IPS-11a (cell line): Measurements from ENCODE around the gene PAGR1.

Experiments
- H3K4me3 ChIP-seq: one replicate; pipeline ENCODE4 v1.5.1; 2013; ENCODE audit warnings: low read depth, low read length, control low read depth

Gene PAGR1

DNA sequence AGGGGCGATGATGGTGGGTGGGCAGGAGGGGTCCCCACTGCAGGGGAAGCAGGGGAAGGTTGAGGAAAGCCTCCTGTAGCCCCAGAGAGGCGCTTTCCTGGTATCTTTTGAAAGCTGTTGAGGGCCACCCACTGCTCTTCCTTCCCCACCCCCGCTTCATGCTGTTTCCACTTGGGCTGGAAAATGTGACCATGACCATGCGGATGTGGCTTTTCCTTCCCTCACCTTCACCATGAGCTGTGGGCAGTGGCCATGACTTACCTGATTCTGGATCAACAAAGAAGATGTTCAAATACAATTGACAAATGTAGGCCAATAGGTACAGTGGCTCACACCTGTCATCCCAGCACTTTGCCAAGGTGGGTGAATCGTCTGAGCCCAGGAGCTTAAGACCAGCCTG, 18.1 kb downstream of the PAGR1 start:
- no peak overlapping the region for H3K4me3 ChIP-seq

DNA sequence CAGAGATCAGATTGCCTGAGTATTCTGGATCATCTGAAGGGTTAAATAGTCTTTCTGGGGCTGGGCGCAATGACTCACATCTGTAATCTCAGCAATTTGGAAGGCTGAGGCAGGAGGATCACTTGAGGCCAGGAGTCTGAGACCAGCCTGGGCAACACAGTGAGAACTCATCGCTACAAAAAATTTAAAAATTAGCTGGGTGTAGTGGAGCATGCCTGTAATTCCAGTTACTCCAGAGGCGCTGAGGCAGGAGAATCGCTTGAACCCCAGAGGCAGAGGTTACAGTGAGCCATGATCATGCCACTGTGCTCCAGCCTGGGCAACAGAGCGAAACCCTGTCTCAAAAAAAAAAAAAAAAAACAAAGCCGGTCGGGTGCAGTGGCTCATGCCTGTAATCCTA, 20.0 kb downstream of the PAGR1 start:
- H3K4me3 ChIP-seq: no peak overlapping the region

DNA sequence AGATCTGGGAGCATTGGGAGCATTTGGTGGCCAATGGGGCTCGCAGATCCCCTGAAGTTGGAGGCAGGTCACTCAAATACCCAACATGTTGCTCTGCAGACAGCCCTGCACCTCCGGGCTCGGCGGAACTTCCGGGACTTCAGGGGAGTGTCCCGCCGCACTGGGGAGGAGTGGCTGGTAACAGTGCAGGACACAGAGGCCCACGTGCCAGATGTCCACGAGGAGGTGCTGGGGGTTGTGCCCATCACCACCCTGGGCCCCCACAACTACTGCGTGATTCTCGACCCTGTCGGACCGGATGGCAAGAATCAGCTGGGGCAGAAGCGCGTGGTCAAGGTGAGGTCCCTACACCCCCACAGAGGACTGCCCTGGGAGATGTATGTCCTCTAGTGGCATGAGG, 20.7 kb downstream of the PAGR1 start:
- H3K4me3 ChIP-seq: no peak overlapping the region

DNA sequence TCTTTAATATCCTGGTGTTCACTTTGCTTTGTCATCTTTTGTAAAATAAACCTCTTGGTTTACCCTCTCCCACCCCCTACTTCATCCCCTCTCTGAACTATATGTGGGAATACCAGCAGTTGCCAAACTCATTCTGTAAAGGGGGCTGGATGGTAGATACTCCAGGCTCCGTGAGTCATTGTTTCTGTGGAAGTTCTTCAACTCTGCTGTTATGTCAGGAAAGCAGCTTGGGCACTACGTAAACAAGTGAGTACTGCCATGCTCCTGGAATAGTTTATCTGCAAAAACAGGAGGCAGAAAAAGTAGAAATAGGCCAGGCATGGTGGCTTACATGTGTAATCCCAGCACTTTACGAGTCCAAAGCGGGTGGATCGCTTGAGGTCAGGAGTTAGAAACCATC, 21.9 kb downstream of the PAGR1 start:
- H3K4me3 ChIP-seq: no peak overlapping the region

DNA sequence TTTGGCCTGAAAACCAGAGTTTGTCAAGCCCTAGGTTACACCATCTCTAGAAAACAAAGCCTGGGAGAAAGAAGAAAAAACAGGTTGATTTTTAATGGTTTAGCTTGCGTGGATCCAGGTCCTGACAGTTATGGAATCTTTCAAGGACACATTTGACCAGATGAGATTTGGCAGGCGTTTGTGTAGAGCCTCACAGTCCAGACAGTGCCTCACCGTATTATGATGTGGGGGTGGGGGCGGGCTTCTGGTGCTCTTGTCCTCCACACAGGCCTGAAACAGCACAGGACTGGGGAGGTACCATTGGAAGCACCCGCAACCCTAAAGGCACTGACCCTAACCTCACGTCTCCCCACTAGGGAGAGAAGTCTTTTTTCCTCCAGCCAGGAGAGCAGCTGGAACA, 23.9 kb downstream of the PAGR1 start:
- no peak overlapping the region for H3K4me3 ChIP-seq

DNA sequence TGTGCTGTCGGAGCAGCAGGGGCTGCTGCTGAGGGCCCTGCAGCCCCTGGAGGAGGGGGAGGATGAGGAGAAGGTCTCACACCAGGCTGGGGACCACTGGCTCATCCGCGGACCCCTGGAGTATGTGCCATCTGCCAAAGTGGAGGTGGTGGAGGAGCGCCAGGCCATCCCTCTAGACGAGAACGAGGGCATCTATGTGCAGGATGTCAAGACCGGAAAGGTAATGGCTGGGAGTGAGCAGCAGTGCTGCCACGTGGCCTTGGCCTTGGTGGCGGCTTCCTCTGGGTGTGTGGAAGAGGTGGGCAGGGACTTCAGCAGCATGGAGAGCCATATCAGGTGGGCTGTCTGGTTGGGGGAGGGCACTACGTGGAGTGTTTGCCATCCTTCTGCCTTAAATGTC, 24.3 kb downstream of the PAGR1 start:
- no peak overlapping the region for H3K4me3 ChIP-seq

DNA sequence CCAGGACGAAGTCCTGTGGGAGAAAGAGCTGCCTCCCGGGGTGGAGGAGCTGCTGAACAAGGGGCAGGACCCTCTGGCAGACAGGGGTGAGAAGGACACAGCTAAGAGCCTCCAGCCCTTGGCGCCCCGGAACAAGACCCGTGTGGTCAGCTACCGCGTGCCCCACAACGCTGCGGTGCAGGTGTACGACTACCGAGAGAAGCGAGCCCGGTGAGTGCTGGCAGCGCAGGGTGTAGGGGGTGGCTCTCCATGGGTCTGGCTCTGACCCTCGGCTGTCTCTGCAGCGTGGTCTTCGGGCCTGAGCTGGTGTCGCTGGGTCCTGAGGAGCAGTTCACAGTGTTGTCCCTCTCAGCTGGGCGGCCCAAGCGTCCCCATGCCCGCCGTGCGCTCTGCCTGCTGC, 25.7 kb downstream of the PAGR1 start:
- no peak overlapping the region for H3K4me3 ChIP-seq

DNA sequence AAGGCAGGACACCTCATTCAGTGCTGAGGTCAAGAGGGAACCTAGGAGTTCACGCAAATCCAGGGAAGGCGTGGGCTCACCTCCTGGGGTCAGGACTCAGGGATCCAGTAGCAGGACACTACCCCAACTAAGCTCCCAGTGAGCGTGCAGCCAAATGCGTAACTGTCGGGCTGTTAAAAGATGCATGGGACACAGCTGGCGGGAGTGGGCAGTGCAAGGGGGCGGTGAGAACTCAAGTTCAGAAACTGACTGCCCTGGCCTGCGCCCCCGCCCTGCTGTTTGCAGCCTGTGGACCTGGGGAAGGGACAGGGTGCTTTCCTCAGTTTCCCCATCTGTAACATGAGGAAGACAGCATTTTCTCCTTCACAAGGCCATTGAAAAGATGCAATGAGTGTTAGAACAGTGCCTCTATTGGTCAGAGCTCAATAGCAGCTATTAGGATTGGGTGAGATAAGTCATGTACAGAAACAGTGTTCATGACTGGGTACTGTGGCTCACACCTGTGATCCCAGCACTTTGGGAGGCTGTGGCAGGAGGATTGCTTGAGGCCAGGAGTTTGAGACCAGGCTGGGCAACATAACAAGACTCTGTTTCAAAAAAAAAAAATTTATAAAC, 26.9 kb downstream of the PAGR1 start:
- no peak overlapping the region for H3K4me3 ChIP-seq

DNA sequence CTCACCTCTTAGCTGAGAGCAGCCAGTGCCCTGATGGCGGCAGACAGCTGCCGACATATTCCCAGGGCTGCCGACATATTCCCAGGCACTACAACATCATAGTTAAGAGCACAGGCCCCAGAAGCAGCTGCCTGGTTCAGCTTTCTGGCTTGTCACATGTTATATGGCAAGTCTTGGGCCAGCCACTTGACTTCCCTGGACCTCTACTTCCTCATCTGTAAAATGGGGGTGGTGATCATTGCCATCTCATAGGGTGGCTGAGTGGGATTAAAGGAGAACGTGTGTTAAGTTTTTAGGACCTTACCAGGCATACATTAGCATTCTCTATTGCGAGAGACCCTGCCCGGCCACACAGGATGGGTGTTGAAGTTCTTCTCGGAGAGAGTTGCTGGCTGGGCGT, 28.0 kb downstream of the PAGR1 start:
- H3K4me3 ChIP-seq: no peak overlapping the region

DNA sequence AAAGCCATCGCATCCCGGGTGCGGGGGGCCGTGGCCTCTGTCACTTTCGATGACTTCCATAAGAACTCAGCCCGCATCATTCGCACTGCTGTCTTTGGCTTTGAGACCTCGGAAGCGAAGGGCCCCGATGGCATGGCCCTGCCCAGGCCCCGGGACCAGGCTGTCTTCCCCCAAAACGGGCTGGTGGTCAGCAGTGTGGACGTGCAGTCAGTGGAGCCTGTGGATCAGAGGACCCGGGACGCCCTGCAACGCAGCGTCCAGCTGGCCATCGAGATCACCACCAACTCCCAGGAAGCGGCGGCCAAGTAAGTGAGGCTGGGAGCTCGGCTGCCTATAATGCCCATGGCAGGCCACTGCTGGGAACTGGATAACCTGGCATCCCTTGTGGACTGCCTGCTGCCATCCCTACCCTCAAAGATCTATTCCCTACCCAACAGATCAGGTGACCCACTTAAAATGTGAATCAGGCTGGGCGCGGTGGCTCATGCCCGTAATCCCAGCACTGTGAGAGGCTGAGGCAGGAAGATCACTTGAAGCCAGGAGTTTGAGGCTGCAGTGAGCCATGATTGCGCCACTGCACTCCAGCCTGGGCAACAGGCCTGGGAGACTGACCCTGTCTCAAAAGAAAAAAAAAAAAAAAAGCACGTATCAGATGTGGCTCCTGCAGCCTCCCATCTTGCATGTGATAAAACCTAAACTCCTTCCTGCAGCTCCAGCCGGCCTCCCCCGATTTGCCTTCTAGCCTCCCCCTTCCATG, 28.8 kb downstream of the PAGR1 start:
- H3K4me3 ChIP-seq: no peak overlapping the region

DNA sequence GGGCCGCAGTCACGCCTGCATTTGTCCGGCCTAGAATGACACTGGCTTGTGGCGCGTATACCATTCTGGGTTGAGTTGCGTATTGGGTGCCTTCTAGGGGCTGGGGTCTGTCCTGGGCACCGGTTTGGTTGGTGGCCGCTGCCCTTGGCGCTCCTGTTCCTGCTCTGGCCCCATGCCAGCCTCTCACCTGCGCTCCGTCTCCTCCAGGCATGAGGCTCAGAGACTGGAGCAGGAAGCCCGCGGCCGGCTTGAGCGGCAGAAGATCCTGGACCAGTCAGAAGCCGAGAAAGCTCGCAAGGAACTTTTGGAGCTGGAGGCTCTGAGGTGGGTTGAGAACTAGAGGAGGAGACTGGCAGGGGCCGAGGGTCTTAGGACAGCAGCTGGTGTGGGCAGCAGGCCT, 29.7 kb downstream of the PAGR1 start:
- no peak overlapping the region for H3K4me3 ChIP-seq

DNA sequence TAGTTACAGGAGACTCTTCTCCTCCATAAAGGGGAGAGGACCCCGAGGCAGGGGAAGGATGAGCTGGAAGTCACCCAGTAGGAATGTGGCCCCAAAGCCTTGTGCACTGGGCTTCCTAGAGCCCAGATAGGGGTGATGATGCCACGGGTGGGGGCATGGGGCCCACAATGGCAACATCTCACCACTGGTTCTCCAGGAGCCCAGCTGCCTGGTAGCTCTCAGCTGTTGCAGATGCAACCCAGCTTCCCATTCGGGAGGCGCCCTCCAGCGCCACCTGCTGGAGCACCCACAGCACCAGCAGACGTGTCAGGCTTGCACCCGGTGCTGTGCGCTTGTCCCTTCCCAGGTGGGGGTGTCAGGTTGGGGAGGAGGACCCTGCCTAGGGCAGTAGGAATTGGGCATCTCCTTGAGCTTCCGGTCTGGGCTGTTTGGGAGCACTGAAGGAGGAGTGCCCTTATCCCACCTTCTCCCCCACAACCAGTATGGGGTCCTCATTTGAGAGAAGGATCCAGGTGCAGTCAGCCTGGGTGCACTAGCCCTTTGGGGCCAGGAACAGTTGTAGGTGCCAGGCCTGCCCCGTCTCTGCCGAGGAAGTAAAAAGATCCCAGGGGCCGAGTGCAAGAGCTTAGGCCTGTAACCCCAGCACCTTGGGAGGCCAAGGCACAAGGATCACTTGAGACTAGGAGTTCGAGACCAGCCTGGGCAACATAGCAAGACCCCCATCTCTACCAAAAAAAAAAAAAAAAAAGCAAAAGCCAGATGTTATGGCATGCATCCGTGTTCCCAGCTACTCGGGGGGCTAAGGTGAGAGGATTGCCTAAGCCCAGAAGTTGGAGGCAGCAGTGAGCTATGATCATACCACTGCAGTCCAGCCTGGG, 32.7 kb downstream of the PAGR1 start:
- no peak overlapping the region for H3K4me3 ChIP-seq

DNA sequence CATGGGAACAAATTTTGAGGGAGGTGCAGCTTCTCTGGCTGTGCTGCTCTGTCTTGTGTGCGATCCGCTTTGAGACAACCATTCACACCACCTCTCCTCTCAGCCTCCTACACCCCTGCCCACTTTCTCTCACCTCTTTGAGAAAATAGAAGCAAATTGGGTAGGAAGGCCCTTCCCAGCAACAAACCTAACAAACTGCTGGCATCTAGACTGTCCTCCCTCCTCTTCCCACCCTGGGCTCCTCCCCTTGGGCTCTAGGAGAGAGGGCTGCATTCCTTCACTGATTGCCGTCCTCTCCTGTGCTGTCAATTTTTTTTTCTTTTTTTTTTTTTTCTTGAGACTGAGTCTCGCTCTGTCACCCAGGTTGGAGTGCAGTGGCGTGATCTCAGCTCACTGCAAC, 33.6 kb downstream of the PAGR1 start:
- no peak overlapping the region for H3K4me3 ChIP-seq

DNA sequence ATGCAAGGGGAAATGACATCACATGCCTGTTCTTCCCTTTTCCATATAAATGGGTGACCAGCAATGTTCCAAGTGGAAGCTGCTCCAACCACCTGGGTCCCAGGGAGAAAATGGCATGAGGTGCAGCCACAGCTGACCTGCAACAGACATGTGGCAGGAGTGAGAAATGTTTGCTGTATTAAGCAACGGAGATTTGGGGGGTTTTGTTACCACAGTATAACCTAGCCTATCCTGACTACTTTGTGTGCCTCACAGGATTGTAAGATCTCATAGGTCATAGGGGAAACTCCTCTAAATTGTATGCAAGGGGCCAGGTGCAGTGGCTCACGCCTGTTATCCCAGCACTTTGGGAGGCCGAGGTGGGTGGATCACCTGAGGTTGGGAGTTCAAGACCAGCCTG, 35.0 kb downstream of the PAGR1 start:
- no peak overlapping the region for H3K4me3 ChIP-seq

DNA sequence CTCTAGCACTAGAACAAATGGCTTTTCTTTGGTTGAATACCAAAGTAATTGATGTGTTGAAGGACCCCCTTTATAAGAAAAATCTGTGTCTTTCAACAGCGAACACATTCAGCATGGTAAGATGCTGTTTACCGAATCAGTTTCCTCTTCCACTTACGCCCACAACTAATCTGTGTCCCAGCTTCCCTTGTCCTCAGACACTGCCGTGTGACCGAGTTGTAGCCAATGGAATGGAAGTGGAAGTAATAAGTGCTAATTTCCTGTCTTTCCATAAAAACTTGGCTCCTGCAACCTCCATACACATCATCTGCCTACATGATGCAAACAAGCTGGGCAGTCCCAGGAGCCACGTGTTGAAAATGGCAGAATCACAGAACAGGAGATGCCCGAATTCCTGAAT, 36.7 kb downstream of the PAGR1 start:
- no peak overlapping the region for H3K4me3 ChIP-seq

DNA sequence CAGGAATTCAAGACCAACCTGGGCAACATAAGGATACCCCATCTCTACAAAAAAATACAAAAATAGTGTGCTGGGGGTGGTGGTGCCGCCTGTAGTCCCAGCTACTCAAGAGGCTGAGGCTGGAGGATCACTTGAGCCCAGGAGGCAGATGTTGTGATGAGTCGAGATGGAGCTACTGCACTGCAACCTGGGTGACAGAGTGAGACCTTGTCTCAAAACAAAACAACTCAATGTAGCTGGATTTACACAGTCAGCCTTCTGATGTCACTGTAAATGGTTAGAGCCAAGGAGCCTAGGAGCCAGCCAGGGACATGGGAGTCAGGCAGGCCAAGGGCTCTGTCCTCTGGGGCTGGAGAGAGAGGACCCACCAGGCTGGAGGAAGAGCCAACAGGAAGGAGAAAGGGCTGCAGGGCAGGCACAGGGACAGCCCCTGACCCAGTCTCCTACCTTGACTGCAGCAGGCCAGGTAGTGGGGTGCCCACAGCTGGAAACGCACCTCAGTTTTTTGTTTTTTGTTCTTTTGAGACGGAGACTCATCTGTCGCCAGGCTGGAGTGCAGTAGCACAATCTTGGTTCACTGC, 38.7 kb downstream of the PAGR1 start:
- no peak overlapping the region for H3K4me3 ChIP-seq

DNA sequence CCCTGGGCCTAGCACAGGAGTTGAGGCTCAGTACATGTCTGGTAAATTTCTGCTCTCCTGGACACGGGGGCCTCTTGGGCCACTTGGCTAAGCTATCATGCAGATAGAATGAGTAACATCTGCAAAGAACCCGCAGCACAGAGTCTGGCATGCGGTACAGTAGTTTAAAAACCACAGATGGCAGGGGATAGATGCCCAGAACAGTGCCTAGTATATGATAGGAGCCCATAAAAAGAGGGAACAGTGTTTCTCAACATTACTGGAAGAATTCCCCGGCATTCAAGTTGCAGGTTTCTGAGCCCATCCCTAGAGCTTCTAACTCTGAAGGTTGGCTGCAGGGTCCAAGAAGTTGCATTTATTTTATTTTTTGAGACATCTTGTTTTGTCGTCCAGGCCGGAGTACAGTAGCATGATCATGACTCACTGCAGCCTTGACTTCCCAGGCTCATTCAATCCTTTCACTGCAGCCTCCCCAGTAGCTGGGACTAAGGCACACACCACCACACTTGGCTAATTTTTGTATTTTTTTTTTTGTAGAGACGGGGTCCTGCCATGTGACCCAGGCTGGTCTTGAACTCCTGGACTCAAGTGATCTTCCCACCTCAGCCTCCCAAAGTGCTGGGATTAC, 41.3 kb downstream of the PAGR1 start:
- H3K4me3 ChIP-seq: no peak overlapping the region

DNA sequence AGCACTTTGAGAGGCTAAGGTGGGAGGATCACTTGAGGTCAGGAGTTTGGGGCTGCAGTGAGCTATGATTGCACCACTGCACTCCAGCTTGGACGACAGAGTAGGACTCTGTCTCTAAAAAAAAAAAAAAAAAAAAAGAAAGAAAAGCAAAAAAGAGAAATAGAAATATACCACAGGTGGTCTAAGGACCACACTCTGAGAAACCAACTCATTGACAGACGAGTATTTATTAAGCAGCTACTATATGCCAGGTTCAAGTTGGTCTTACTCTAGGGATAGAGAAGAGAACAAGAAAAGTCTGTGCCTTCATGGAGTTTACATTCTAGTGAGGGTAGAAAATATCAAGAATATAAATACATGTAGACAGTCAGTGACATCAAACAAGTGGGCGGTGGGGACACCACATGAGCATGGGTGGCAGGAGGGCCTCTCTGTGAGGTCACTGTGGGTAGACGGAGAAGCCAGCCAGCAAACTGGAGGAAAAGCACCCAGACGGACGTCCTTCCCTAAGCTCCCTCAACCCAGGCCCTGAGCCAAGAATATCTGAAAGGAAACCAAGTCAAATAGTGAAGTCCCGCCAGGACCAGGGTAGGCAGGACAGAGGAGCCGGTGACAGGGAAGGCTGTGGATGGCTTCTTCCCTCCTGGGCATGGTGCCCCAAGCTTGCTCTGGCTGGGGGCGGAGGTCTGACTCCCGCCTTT, 42.3 kb downstream of the PAGR1 start:
- H3K4me3 ChIP-seq: no peak overlapping the region

DNA sequence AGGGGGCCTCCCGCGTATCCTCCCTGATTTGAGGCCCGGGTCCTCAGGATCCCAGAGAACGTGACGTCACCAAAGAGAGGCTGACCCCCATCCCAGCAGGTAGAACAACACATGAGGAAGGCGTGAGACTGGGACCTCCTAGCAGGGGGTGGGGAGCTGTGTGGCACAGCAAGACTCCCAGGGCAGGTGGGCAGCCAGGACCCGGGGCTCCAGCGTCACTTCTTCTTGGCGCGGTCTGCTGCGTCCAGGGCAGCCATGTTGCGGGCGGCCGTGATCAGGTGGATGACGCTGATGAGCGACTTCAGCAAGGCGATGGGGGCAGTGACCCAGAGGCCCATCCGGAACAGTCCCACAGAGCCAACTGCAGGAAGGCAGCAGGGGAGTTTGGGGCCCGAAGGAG, 43.0 kb downstream of the PAGR1 start:
- H3K4me3 ChIP-seq: no peak overlapping the region

DNA sequence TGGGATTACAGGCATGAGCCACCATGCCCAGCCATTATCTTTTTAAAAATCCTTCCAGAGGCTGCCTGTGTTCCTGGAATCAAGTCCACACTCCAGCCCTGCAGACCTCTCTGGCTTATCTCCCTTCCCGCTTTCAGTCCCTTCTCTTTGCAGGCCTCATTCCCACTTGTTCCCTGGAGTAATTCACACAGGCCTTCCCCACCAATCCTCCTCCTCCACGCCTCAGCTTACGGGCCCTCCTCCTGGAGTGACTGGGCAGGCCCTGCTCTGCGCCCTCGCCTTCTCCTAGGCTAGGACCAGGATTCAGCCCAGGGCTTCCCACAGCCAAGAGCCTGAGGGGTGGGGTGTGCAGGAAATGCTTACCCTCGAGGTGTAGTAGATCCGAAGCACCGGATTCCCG, 44.3 kb downstream of the PAGR1 start:
- no peak overlapping the region for H3K4me3 ChIP-seq
